Measurements from ENCODE around the gene DISP2.

The DISP2 gene

DNA sequence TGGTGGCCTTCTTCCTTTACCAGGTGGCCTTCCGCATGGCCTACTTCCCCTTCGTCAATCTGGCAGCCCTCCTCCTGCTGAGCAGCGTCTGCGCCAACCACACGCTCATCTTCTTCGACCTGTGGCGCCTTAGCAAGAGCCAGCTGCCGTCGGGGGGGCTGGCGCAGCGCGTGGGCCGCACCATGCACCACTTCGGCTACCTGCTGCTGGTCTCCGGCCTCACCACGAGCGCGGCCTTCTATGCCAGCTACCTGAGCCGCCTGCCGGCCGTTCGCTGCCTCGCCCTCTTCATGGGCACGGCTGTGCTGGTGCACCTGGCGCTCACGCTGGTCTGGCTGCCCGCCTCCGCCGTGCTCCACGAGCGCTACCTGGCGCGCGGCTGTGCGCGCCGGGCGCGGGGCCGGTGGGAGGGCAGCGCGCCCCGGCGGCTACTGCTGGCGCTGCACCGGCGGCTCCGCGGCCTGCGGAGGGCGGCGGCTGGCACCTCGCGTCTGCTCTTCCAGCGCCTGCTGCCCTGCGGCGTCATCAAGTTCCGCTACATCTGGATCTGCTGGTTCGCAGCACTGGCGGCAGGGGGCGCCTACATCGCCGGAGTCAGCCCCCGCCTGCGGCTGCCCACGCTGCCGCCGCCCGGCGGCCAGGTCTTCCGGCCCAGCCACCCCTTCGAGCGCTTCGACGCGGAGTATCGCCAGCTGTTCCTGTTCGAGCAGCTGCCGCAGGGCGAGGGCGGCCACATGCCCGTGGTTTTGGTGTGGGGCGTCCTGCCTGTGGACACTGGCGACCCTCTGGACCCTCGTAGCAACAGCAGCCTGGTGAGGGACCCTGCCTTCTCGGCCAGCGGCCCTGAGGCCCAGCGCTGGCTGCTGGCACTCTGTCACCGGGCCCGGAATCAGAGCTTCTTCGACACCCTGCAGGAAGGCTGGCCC is 9.9 kb downstream of the DISP2 start:
- POLR2A ChIA-PET: no interaction called here
- peak; percentile 92 for DNase-seq (ENCODE audit: extremely low spot score)
- TF ChIP-seq, protein P1, sequence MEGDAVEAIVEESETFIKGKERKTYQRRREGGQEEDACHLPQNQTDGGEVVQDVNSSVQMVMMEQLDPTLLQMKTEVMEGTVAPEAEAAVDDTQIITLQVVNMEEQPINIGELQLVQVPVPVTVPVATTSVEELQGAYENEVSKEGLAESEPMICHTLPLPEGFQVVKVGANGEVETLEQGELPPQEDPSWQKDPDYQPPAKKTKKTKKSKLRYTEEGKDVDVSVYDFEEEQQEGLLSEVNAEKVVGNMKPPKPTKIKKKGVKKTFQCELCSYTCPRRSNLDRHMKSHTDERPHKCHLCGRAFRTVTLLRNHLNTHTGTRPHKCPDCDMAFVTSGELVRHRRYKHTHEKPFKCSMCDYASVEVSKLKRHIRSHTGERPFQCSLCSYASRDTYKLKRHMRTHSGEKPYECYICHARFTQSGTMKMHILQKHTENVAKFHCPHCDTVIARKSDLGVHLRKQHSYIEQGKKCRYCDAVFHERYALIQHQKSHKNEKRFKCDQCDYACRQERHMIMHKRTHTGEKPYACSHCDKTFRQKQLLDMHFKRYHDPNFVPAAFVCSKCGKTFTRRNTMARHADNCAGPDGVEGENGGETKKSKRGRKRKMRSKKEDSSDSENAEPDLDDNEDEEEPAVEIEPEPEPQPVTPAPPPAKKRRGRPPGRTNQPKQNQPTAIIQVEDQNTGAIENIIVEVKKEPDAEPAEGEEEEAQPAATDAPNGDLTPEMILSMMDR (IDR thresholded peaks at IDR 0.05; ENCODE audit: control extremely low read depth, extremely low read depth, low read depth, missing control alignments): peak; percentile 88
- CTCF ChIA-PET: interaction anchor here (0.7 to 8.7 kb wide), 30 partner anchors 9 to 140 kb away, joined by 3 to 179 read pairs (median 5); partner anchors contain the start of genes DISP2, INAFM2, IVD and KNSTRN

DNA sequence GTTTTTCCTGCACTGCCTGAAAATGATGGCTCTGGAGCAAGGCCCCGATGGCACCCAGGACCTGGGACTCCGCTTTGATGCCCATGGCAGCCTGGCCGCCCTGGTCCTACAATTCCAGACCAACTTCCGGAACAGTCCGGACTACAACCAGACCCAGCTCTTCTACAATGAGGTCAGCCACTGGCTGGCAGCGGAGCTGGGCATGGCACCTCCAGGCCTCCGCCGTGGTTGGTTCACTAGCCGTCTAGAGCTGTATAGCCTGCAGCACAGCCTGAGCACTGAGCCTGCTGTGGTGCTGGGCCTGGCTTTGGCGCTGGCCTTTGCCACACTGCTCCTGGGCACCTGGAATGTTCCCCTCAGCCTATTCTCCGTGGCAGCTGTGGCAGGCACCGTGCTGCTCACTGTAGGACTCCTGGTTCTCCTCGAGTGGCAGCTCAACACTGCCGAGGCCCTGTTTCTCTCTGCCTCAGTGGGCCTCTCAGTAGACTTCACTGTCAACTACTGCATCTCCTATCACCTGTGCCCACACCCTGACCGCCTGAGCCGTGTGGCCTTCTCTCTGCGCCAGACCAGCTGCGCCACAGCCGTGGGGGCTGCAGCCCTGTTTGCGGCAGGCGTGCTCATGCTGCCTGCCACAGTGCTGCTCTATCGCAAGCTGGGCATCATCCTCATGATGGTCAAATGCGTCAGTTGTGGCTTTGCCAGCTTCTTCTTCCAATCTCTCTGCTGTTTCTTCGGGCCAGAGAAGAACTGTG is 10.9 kb downstream of the DISP2 start:
- no peak for DNase-seq (ENCODE audit: extremely low spot score)
- TF ChIP-seq, protein P1 (IDR thresholded peaks at IDR 0.05; ENCODE audit: control extremely low read depth, extremely low read depth, low read depth, missing control alignments): no peak
- ChIA-PET POLR2A (interaction anchor here (0.6 kb wide), 1 partner anchor 29 kb away, joined by 7 read pairs; no protein-coding TSS in a partner anchor), CTCF (interaction anchor here (0.7 to 8.7 kb wide), 26 partner anchors 8 to 414 kb away, joined by 3 to 179 read pairs (median 5); partner anchors contain the start of genes DISP2, IVD, KNSTRN and PHGR1)

DNA sequence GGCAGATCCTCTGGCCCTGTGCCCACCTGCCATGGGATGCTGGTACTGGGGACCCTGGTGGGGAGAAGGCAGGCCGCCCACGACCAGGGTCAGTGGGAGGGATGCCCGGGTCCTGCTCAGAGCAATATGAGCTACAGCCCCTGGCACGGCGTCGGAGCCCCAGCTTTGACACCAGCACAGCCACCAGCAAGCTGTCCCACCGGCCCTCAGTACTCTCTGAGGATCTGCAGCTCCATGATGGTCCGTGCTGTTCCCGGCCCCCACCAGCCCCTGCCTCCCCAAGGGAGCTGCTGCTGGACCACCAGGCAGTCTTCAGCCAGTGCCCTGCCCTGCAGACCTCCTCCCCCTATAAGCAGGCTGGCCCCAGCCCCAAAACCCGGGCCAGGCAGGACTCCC is 11.5 kb downstream of the DISP2 start:
- DNase-seq (ENCODE audit: extremely low spot score): no peak
- TF ChIP-seq, protein P1 (IDR thresholded peaks at IDR 0.05; ENCODE audit: control extremely low read depth, extremely low read depth, low read depth, missing control alignments): no peak
- ChIA-PET POLR2A (no interaction called here), CTCF (interaction anchor here (0.9 to 8.7 kb wide), 14 partner anchors 8 to 413 kb away, joined by 3 to 179 read pairs (median 12); partner anchors contain the start of genes DISP2, KNSTRN and PHGR1)

DNA sequence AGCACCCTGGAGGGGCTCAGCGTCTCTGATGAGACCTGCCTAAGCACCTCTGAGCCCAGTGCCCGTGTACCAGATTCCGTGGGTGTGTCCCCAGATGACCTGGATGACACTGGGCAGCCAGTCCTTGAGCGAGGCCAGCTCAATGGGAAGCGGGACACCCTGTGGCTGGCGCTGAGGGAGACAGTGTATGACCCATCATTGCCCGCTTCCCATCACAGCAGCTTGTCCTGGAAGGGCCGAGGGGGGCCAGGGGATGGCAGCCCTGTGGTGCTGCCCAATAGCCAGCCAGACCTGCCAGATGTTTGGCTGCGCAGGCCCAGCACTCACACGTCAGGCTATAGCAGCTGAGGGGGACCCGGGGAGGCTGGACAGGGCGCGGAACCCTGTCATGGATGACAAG is 12.0 kb downstream of the DISP2 start:
- TF ChIP-seq, protein P1 (IDR thresholded peaks at IDR 0.05; ENCODE audit: control extremely low read depth, extremely low read depth, low read depth, missing control alignments): no peak
- CTCF ChIA-PET: interaction anchor here (1.0 to 8.7 kb wide), 10 partner anchors 7 to 96 kb away, joined by 3 to 179 read pairs (median 16); partner anchors contain the start of genes DISP2, KNSTRN and PHGR1
- DNase-seq (ENCODE audit: extremely low spot score): no peak
- POLR2A ChIA-PET: no interaction called here

DNA sequence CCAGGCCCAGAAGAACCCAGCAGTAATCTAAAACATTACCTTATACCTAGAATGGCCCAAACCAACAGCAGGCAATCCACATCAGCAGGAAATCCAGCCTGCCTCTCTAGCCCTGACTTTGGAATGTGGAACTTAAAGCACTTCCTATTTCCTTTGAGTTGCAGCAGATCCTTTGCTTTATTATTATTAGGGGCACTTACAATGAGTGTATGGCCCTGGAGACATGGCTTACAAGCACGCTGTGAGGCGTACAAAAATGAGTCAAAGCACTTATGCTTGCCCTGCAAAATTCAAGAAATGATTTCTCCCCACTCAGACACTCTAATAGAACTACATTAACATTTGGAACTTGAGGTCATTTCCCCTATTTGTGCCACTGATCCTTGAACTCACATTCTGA is 15.0 kb downstream of the DISP2 start:
- ChIA-PET CTCF (interaction anchor here (1.0 to 8.7 kb wide), 2 partner anchors 33 to 46 kb away, joined by 3 to 179 read pairs; no protein-coding TSS in a partner anchor), POLR2A (no interaction called here)
- TF ChIP-seq, protein P1 (IDR thresholded peaks at IDR 0.05; ENCODE audit: control extremely low read depth, extremely low read depth, low read depth, missing control alignments): no peak
- DNase-seq (ENCODE audit: extremely low spot score): no peak

DNA sequence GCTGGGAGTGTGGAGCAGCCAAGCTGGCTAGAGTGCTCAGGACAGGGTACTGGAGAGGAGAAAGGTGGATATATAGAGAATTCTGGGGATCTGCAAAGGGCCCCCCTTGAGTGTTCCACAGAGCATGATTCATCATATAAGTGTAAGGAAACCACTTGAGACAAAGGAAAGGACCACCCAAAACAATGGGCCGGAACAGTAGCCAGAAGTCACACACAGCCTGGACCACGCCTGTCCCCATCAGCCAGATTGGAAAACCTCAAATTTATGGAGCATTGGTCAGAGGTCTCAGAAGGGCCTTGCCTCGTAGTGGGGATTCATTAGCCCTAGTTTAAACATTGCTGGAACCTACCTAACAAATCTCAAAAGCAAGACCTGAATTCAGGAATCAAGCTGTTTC is 19.6 kb downstream of the DISP2 start:
- POLR2A ChIA-PET: no interaction called here
- CTCF ChIA-PET: interaction anchor here (0.6 to 2.3 kb wide), 6 partner anchors 9 to 45 kb away, joined by 3 to 15 read pairs (median 3); no protein-coding TSS in a partner anchor
- TF ChIP-seq, protein P1 (IDR thresholded peaks at IDR 0.05; ENCODE audit: control extremely low read depth, extremely low read depth, low read depth, missing control alignments): no peak
- DNase-seq (ENCODE audit: extremely low spot score): no peak
